ENCODE data around the gene RSPH10B.
"Not testable (repeated sequence)": the region's sequence is repeated elsewhere in the genome, so short reads cannot be mapped to it uniquely, and the experiment has no call there.

GRCh38 chr7:5963205-5963604 lies 7.3 kb downstream of the RSPH10B start:
- not testable (repeated sequence) for TF ChIP-seq TCF4 (CRISPR knock-in tag; IDR thresholded peaks at IDR 0.05; ENCODE audit: borderline replicate concordance); PATZ1 (CRISPR knock-in tag; IDR thresholded peaks at IDR 0.05; ENCODE audit: borderline replicate concordance); ISL1 (CRISPR knock-in tag; IDR thresholded peaks at IDR 0.05)
